Hepatocyte (in vitro differentiated cells): Measurements from ENCODE around the gene DLG2.

ENCODE experiments used
- CTCF ChIP-seq: fragments of 200-600 bp; sonication (generic); IDR thresholded peaks from 2 replicates; pipeline ENCODE4 v1.5.1; 2016; ENCODE audit warnings: antibody characterized with exemption, mild to moderate bottlenecking; ENCODE audit not compliant: poor library complexity
- EZH2 ChIP-seq: fragments of 200-600 bp; sonication (generic); IDR thresholded peaks from 2 replicates; pipeline ENCODE4 v1.6.1; 2016; ENCODE audit warnings: antibody characterized with exemption, mild to moderate bottlenecking, borderline replicate concordance

- no peak for TF ChIP-seq CTCF
- no peak for TF ChIP-seq EZH2
These were observed 88.0 kb downstream of the DLG2 start for GRCh38 chr11:85539029-85539689.
